ENCODE measurements around the gene ARHGEF37. TPM values are rescaled to one million over a fixed set of nuclear protein-coding genes. Genes with fewer than 3 reads are reported as not detected.

Gene ARHGEF37
- polyA plus RNA-seq, 1 experiment: 0.92 TPM

GRCh38 chr5:149599375-149599774, 18.1 kb downstream of the ARHGEF37 start:
- no peak for TF ChIP-seq CTCF (IDR thresholded peaks at IDR 0.05; ENCODE audit: insufficient read depth, low read depth, low read length)
- ChIA-PET POLR2A (no interaction called here), CTCF (interaction anchor here (0.8 to 1.4 kb wide), 2 partner anchors 9 to 165 kb away, joined by 3 read pairs; no protein-coding TSS in a partner anchor)
- H3K4me3 ChIP-seq (ENCODE audit: low read depth, low read length): no peak overlapping the region
- H3K36me3 ChIP-seq (ENCODE audit: control insufficient read depth, insufficient read depth, low read length): no peaks in the 10 kb centered on the region
- H3K27me3 ChIP-seq (ENCODE audit: control insufficient read depth, insufficient read depth, low read length): no peaks in the 10 kb centered on the region
- no peak for DNase-seq (ENCODE audit: low read depth)

- no peaks in the 10 kb centered on the region for H3K36me3 ChIP-seq (ENCODE audit: control insufficient read depth, insufficient read depth, low read length)
- H3K4me3 ChIP-seq (ENCODE audit: low read depth, low read length): no peak overlapping the region
- ChIA-PET POLR2A (no interaction called here), CTCF (interaction anchor here (0.6 to 1.1 kb wide), 2 partner anchors 10 to 11 kb away, joined by 3 read pairs; no protein-coding TSS in a partner anchor)
- no peak for DNase-seq (ENCODE audit: low read depth)
- H3K27me3 ChIP-seq (ENCODE audit: control insufficient read depth, insufficient read depth, low read length): no peaks in the 10 kb centered on the region
- TF ChIP-seq CTCF (IDR thresholded peaks at IDR 0.05; ENCODE audit: insufficient read depth, low read depth, low read length): no peak
Measured at GRCh38 chr5:149600932-149601331, 19.6 kb downstream of the ARHGEF37 start.

GRCh38 chr5:149603210-149603609, 21.9 kb downstream of the ARHGEF37 start:
- CTCF ChIA-PET: interaction anchor here (3.1 kb wide), 1 partner anchor 16 kb away, joined by 15 read pairs; no protein-coding TSS in a partner anchor

GRCh38 chr5:149603920-149604319, 22.6 kb downstream of the ARHGEF37 start:
- no peaks in the 10 kb centered on the region for H3K27me3 ChIP-seq (ENCODE audit: control insufficient read depth, insufficient read depth, low read length)
- DNase-seq (ENCODE audit: low read depth): no peak
- no peaks in the 10 kb centered on the region for H3K36me3 ChIP-seq (ENCODE audit: control insufficient read depth, insufficient read depth, low read length)
- H3K4me3 ChIP-seq (ENCODE audit: low read depth, low read length): no peak overlapping the region
- no peak for TF ChIP-seq CTCF (IDR thresholded peaks at IDR 0.05; ENCODE audit: insufficient read depth, low read depth, low read length)
- ChIA-PET CTCF (interaction anchor here (0.7 to 3.1 kb wide), 2 partner anchors 8 to 15 kb away, joined by 3 to 15 read pairs; no protein-coding TSS in a partner anchor), POLR2A (no interaction called here)

More at GRCh38 chr5:149603210-149603609, 21.9 kb downstream of the ARHGEF37 start:
- Histone ChIP-seq H3K27me3 (ENCODE audit: control insufficient read depth, insufficient read depth, low read length) (no peaks in the 10 kb centered on the region), H3K4me3 (ENCODE audit: low read depth, low read length) (no peak overlapping the region), H3K36me3 (ENCODE audit: control insufficient read depth, insufficient read depth, low read length) (no peaks in the 10 kb centered on the region)
- TF ChIP-seq CTCF (IDR thresholded peaks at IDR 0.05; ENCODE audit: insufficient read depth, low read depth, low read length): no peak
- DNase-seq (ENCODE audit: low read depth): no peak
- POLR2A ChIA-PET: no interaction called here

GRCh38 chr5:149604321-149604720, 23.0 kb downstream of the ARHGEF37 start:
- no peak for TF ChIP-seq CTCF (IDR thresholded peaks at IDR 0.05; ENCODE audit: insufficient read depth, low read depth, low read length)
- CTCF ChIA-PET: interaction anchor here (1.5 to 3.1 kb wide), 2 partner anchors 10 to 15 kb away, joined by 5 to 15 read pairs; no protein-coding TSS in a partner anchor
- POLR2A ChIA-PET: interaction anchor here (0.7 kb wide), 1 partner anchor 17 kb away, joined by 14 read pairs; no protein-coding TSS in a partner anchor
- Histone ChIP-seq H3K4me3 (ENCODE audit: low read depth, low read length) (no peak overlapping the region), H3K36me3 (ENCODE audit: control insufficient read depth, insufficient read depth, low read length) (no peaks in the 10 kb centered on the region), H3K27me3 (ENCODE audit: control insufficient read depth, insufficient read depth, low read length) (no peaks in the 10 kb centered on the region)
- no peak for DNase-seq (ENCODE audit: low read depth)

Measured in BJ (cell line).